NCI-H187 (cell line): ENCODE results near the gene HELQ.
"Not testable (repeated sequence)": the region's sequence is repeated elsewhere in the genome, so short reads cannot be mapped to it uniquely, and the experiment has no call there.

ENCODE experiments used
- DNase-seq, 2 experiments: peaks; one replicate each; lab custom pipeline; 2025; lab: John Stamatoyannopoulos, UW

HELQ gene

DNA sequence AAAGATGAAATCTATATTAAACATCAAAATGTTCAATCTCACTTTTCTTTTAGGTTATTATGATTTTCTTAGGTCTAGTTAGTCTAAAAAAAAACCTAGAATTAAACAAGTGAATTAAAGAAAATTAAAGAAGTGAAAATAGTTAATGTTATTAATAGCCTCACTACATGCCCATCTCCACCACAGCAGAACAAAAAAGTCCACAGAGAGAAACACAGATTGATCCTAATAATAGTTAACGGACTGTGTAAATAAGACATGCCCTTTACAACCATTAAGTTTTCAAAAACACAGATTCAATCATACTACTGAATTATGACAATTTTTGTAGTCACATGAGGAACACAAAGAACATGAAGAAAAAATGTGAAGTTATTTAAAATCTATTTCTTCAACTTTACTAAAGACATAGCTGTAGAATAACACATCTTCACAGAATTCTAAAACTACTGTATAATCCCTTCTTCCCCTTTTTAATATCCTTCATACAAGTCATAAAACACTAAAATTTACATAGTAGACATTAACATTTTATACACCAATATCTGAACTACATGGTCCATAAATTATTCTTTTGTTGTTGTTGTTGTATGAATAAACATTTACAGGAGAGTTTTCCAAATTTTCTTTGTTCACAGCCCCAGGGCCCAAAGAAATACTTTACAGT lies 15.3 kb downstream of the HELQ start:
- no peak for DNase-seq

DNA sequence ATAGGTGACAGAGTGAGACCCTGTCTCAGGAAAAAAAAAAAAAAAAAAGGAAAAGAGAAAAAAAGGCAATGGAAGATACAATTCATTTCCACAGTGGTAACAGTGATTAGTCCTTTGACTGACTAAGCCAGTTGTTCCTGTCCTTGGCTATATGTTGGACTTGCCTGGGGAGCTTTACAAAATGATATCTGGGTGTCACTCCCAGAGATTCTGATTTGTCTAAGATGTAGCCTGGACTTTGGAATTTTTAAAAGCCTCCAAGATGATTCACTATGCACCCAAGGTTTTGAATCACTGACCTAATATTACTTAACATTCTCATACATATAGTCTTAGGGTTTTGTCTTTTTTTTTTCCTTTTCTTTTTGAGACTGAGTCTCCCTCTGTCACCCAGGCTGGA lies 16.9 kb downstream of the HELQ start:
- no peak for DNase-seq

- no peak for DNase-seq
Observed at GRCh38 chr4:83436680-83437079, 18.9 kb downstream of the HELQ start.

DNA sequence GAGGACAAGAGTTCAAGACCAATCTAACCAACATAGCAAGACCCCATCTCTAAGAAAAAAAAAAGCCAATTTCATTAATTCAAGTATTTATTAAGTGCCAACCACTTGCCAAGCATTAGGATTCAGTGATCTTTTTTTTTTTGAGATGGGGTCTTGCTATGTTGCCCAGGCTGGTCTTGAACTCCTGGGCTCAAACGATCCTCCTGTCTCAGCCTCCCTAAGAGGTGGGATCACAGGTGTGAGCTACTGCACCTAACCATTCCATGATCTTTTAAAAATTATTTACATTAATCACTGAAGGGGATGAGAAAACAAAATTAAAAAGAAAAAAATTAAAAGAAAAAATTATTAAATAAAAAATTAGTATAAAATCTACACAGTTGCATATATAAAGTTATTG lies 24.4 kb downstream of the HELQ start:
- no peak for DNase-seq

DNA sequence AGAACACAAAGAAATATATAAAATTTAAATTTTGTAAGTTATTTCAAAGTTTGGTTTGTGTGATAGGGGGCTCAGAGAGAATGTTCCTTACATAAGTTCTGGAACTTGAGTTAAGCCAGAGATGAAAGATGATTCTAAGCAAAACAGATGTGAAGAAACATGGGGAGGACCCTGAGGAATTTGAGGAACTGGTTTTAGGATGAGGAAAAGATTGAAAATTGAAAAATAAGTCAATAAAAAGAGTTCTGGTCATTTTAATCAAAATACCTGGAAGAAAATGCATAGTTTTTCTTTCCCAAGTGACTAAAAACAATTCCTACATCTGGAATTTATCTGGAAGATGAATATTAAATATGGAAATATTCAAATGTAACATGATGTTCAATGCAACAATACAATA lies 37.4 kb downstream of the HELQ start:
- DNase-seq, result no peak

DNA sequence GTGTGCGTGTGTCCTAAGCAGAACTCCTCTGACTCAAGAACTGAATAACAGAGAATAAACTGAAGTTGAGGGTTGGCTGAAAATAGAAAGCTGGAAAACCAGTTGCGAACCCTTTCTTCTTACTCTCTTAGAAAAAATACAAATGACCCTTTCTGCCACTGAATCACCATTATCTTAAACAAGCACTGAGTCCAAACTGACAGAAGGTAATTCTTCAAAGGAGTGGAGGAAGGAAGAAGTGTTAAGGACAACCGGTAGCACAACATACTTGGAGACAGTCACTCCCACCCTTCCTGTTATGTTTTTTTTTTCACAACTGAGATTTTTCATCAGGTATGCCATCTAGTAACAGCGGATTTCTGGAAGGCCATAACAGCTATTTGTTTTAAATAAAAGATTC lies 38.1 kb downstream of the HELQ start:
- DNase-seq, result no peak

DNA sequence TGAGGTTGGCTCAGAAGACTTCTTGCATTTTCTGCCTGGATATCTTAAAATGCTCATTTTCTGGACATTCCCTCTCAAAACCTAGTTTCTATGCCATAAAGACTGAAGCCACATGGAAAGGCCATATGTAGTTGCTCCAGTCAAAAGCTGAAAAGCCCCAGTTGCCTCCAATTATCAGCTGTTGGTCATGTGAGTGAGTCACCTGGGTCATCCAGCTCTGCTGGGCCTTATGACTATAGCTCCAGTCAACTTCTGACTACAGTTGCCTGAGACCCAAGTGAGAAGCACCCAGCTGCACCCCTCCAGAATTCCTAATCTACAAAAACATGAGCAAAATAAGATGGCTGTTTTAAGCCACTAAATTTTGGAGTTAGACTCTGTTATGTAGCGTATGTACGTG lies 41.9 kb downstream of the HELQ start:
- no peak for DNase-seq

DNA sequence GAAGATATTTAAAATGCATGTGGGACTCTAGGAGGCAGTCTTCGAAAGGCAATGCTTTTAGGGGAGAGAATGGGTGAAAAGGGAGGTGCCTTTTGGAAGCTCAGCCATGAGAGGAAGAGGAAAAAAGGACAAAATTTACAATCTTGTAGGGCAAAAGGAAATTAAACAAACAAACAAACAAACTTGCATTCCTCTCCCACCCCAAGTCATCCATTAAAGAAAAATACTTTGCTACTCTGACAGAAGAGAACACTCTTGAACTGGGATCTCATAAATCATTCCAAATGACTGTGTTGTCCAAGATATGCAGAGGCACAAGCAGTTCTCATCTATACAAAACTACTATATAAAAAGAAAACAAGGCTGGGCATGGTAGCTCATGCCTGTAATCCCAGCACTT lies 46.7 kb downstream of the HELQ start:
- DNase-seq, result no peak

DNA sequence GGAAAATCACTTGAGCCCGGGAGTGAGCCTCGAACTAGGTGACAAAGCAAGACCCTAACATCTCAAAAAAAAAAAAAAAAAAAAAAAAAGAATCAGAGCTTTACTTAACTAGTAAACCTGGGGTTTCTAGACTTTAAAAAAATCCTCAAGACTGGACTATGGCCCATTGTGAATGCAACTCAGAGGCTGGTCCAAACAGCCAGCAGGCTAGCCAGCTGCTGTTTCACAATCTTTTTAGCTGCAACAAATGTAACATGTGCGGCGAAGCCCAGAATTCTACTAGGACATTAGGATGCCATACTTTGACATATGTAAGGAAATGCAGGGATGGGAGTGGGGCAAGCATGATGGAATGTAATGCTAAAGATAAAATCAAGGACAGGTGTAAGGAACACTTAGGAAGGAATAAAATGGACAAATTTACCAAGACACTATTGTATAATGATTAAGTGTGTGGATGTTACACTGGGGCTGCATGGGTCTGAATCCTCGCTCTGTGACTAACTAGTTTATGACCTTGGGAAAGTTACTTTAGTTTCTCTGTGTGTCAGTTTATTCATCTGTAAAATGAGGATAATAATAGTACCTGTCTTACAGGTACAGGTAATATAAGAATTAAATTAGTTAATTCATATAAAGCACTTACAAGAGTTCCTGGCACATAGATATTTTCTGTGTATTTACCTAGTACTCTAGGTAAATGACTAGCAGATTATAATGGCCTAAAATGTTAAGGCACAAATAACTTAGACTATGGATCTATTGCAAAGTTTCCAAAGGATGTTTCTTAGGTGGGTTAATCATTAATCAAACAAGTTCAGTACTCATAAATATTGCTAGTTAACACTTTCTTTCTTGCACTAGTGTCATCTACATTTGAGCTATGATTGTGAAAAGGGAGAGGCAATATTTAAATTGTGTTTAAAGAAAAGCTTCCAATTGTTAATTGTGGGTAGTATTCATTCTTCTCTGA lies 49.5 kb downstream of the HELQ start:
- no peak for DNase-seq

- not testable (repeated sequence) for DNase-seq
Observed at GRCh38 chr4:83398158-83398557, 57.5 kb downstream of the HELQ start.

- no peak for DNase-seq
Observed at GRCh38 chr4:83393908-83394307, 61.7 kb downstream of the HELQ start.

GRCh38 chr4:83392562-83392961 lies 63.1 kb downstream of the HELQ start:
- no peak for DNase-seq

DNA sequence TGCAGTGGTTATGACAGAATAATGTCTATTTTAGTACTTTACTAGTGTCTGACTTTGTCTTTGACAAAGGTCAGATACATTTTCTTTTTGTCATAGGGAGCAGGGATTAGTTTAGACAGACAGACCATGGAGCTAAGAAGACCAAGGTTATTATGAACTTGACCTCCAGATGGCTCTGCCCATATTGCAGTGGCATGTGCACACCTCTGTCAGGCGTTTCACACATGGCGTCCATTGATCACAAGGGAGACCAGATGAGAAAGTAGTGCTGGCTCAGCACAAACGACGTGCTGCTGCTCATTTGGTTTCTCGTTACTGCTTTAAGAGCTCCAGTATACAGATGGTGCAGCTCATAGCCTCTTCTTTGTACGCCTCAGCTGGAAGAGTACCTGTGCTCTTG lies 64.7 kb downstream of the HELQ start:
- no peak for DNase-seq

DNA sequence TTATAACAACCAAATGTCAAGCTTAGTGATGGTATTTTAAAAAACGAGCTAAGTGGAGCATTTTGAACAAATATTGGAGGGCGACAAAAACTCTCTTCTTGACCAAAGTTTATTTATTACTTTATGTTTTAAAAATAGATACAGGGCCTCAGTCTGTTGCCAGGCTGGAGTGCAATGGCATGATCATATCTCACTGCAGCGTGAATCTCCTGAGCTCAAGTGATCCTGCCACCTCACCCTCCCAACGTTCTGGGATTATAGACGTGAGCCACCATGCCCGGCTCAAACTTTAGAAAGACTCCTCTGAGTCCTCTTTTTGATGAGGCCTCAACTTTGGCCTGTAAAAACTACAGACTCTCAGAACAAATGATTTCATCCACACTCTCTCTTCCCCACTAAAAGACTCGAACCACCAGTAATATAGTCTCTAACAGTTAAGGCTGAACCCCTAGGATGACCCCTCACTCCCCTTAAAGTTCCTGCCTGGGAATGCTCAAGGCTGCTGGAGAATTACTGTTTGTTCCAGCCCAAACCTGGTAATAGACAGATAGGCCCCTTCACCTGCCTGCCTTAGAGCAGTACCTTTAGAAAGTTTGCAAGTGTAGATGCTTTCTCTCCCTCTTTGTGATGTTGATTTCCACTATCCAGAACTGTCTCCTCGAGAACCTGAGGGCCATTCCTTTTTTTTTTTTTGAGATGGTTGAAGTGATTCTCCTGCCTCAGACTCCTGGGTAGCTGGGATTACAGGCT lies 65.7 kb downstream of the HELQ start:
- no peak for DNase-seq

DNA sequence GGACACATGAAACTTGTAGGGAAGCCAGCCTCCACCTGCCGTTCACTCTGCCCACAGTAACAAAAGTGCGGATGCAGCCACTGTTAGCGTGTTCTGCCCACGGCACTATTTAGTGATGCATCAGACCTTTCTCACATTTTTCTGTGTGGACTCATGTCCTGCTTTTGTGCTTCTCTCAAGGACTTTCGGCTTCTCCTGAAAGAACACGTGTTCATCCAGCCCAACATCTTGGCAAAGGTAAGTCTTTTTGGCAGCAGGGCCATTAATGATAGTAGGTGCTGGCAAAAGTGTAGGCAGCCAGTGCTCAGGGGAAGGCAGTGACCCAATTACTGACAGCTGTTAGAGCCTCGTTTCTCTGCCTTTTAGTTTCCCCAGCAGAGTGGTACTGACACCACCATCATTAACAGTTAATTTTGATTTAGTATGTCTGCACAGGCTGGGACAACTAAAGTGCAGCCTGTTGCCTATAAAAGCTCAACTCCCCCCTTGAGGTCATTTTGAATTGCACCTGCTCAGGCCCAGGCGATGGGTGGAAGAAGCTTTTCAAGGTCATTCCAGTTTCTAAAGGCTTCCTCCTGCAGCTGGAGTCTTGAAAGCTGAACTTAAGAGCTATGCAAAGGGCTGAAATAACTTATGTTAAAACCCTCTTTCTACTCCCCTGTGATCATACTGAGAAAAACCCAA lies 66.4 kb downstream of the HELQ start:
- DNase-seq, result no peak

DNA sequence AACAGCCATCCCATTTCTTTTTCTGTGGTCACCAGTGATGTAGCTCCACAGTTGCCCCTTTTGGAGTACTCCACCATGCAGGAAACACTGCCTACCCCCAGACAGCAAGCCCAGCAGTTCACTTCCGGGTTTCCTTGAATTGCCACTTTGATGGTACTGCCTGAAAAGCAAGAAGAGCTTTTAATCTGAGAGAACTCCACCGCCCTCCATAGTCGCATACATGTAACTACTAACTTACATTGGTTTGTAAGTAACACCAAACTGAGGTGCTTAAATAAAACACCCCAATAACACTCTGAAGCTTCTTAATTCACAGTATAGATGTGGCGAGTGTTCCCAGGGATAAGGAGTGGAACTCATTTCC lies 67.3 kb downstream of the HELQ start:
- no peak for DNase-seq

- DNase-seq, result no peak
Observed at GRCh38 chr4:83387476-83388312, 67.9 kb downstream of the HELQ start.

GRCh38 chr4:83387012-83387411 lies 68.6 kb downstream of the HELQ start:
- DNase-seq, result no peak

- no peak for DNase-seq
Observed at GRCh38 chr4:83382850-83383249, 72.8 kb downstream of the HELQ start.

GRCh38 chr4:83381173-83381572 lies 74.5 kb downstream of the HELQ start:
- DNase-seq, result no peak

DNA sequence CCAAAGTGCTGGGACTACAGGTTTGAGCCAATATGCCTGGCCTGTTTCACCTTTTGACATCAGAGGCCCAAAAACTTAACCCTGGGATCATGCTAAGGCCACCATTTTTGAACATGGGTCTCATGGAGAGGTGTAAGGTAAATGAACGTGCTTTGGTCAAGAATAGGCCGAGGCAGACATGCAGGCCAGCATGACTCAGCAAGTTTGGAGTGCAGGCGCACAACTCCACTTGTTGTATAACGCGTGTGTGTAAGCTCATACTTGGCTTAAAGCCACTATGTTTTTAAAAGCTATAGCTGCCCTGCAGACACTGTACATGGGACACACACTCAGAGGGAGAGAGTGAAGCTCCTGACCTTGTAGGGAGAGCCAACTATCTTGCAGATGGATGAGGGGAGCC lies 77.2 kb downstream of the HELQ start:
- no peak for DNase-seq
